GM13976 (cell line): Measurements from ENCODE around the gene SLC1A3.

Source experiments
- DNase-seq: peaks from one replicate; pipeline ENCODE4 v3.0.0; 2012; ENCODE audit warnings: low spot score
- CTCF ChIP-seq: IDR thresholded peaks from 2 replicates; pipeline ENCODE4 v1.5.1; 2012; ENCODE audit warnings: borderline replicate concordance, mild to moderate bottlenecking; ENCODE audit not compliant: insufficient read depth; ENCODE audit errors: extremely low read depth, missing control alignments, control extremely low read depth
- in situ Hi-C: fragments of 300-500 bp; cut with MboI; formaldehyde crosslinking; loops from one replicate; pipeline ENCODE4 v1.12.0; 2022; ENCODE audit warnings: low sequenced_read_pairs, mixed read lengths, inconsistent platforms; ENCODE audit not compliant: unreplicated experiment

The SLC1A3 gene

GRCh38 chr5:36666986-36667385 lies 60.6 kb downstream of the SLC1A3 start:
- in situ Hi-C loops = no loop called here
- TF ChIP-seq CTCF = no peak
- DNase-seq = no peak

GRCh38 chr5:36667824-36668223 lies 61.4 kb downstream of the SLC1A3 start:
- DNase-seq = no peak
- in situ Hi-C loops = no loop called here
- no peak for TF ChIP-seq CTCF

GRCh38 chr5:36669015-36669651 lies 62.7 kb downstream of the SLC1A3 start:
- in situ Hi-C loops = no loop called here
- DNase-seq = no peak
- no peak for TF ChIP-seq CTCF

GRCh38 chr5:36670548-36670947 lies 64.1 kb downstream of the SLC1A3 start:
- no peak for DNase-seq
- in situ Hi-C loops = no loop called here
- TF ChIP-seq CTCF = no peak

GRCh38 chr5:36675282-36675681 lies 68.9 kb downstream of the SLC1A3 start:
- no peak for DNase-seq
- in situ Hi-C loops = no loop called here
- no peak for TF ChIP-seq CTCF

- in situ Hi-C loops = no loop called here
- no peak for TF ChIP-seq CTCF
- no peak for DNase-seq
Measured at GRCh38 chr5:36679221-36679989, 73.0 kb downstream of the SLC1A3 start.

GRCh38 chr5:36680066-36680465 lies 73.7 kb downstream of the SLC1A3 start:
- TF ChIP-seq CTCF = no peak
- in situ Hi-C loops = no loop called here
- no peak for DNase-seq
